ENCODE data around the gene BLOC1S1.

Gene BLOC1S1

GRCh38 chr12:55715833-55716581 lies at the start of gene BLOC1S1:
Gene BLOC1S1, plus strand, starts transcription at chr12:55716046. Its CDS starts 6 bp downstream, at chr12:55716052.
- in situ Hi-C loops (cut with HindIII; ENCODE audit: low sequenced_read_pairs): no loop called here

DNA sequence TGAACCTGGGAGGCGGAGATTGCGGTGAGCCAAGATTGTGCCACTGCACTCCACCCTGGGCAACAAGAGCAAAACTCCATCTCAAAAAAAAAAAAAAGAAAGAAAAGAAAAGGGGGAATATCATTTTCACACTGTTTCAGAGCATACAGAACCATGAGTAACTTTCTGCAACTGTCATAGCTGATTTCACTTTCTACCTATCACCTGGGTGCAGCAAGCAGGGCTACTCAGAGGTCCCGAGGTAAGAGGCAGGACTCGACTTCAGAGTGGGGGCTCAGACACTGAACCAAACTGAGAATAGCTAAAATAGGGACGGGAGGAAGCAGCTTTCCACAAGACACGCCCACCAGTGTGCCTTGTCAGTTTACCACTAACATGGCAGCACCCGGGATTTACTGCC lies 49.3 kb upstream of the BLOC1S1 start:
- in situ Hi-C loops (cut with HindIII; ENCODE audit: low sequenced_read_pairs): no loop called here

DNA sequence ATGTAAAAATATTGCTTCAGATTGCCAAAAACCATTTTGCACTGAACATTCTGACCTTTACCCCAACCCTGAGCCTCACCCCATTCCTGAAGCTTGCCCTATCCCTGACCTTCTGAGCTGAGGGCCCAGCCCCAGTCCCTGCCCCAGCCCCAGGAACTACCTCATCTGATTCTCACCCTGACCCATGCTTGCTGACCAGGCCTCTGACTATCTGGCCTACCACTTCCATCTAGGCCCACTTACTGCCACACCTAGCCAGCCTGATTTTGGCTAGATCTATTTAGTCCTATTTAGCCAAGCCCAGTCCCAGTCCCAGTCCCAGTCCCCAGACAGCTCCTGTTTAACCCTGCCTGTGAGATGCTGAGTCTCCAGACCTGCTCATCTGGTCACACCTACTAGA lies 45.6 kb upstream of the BLOC1S1 start:
- in situ Hi-C loops (cut with HindIII; ENCODE audit: low sequenced_read_pairs): no loop called here

DNA sequence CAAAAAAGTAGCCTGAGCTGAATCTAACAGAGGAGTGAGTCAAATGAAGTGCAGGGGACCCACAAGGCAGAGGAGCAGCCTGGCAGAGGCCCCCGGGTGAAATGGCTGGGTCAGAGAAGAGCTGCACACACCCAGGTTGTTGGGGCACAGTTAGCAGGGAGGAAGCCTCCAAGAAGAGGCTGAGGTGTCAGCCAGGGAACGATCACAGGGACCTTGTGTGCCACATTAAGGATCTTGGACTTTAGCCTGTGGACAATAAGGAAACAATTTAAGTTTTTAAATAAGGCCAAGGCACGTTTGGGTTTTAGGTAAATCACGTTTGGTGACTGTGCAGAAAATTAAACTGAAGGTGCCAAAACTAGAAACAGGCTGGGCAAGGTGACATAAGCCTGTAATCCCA lies 44.1 kb upstream of the BLOC1S1 start:
- in situ Hi-C loops (cut with HindIII; ENCODE audit: low sequenced_read_pairs): no loop called here

DNA sequence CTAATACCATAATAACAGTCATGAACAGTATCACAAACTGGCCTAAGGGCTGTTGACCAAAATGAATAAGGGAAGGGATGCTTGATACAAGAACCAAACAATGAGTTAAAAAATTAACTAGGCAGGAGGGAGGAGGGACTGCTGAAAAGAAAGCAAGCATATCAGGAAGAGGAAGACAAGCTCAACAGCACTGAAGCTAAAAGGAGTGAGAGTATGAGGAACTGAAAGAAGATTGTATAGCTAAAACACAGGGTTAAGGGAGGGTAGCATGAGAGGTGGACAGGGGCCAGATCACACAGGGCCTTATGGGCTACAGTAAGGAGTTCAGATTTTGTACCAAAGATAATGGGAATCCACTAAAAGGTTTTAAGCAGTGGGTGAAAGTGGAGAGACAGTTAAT lies 42.2 kb upstream of the BLOC1S1 start:
- in situ Hi-C loops (cut with HindIII; ENCODE audit: low sequenced_read_pairs): no loop called here

DNA sequence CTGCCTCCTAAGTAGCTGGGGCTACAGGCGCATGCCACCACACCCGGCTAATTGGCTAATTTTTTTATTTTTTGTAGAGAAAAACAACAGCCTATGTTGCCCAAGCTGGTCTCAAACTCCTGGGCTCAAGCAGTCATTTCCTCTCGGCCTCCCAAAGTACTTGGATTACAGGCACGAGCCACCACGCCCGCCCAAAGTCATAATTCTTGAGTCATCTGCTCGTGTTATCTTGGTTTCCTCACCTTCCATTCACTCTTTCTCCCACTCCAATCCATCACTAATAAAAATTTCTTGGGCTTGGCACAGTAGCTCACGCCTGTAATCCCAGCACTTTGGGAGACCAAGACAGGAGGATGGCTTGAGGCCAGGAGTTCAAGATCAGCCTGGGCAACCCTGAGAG lies 40.2 kb upstream of the BLOC1S1 start:
- in situ Hi-C loops (cut with HindIII; ENCODE audit: low sequenced_read_pairs): no loop called here

DNA sequence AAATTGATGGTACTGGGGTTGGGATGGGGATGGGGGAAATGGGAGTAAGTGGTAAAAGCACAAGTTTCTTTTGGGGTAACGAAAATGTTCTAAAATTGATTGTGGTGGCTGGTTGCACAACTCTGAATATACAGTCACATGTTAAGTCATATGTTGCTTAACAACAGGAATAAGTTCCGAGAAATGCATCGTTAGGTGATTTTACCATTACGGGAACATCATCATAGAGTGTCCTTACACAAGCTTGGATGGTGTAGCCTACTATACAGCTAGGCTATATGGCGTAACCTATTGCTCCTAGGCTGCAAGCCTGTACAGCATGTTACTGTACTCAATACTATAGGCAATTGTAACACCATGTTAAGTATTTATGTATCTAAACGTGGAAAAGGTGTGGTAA lies 39.1 kb upstream of the BLOC1S1 start:
- in situ Hi-C loops (cut with HindIII; ENCODE audit: low sequenced_read_pairs): no loop called here

GRCh38 chr12:55679691-55680090 lies 36.2 kb upstream of the BLOC1S1 start:
- in situ Hi-C loops (cut with HindIII; ENCODE audit: low sequenced_read_pairs): no loop called here

GRCh38 chr12:55681142-55682077 lies 34.4 kb upstream of the BLOC1S1 start:
- in situ Hi-C loops (cut with HindIII; ENCODE audit: low sequenced_read_pairs): no loop called here

GRCh38 chr12:55682087-55682796 lies 33.6 kb upstream of the BLOC1S1 start:
- in situ Hi-C loops (cut with HindIII; ENCODE audit: low sequenced_read_pairs): no loop called here

DNA sequence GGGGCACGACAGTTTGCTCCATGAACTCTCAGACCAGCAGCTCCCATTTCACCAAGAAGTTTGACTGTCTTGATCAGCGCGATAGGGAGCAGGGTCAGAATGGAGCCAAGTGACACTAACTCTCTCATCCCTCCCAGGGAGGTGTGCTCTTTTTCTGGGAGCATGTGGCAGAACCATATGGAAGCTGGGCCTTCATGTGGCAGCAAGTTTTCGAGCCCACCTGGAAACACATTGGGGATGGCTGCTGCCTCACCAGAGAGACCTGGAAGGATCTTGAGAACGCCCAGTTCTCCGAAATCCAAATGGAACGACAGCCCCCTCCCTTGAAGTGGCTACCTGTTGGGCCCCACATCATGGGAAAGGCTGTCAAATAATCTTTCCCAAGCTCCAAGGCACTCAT lies 32.2 kb upstream of the BLOC1S1 start:
- in situ Hi-C loops (cut with HindIII; ENCODE audit: low sequenced_read_pairs): no loop called here

GRCh38 chr12:55684761-55685370 lies 31.0 kb upstream of the BLOC1S1 start:
- in situ Hi-C loops (cut with HindIII; ENCODE audit: low sequenced_read_pairs): no loop called here

GRCh38 chr12:55685671-55686070 lies 30.2 kb upstream of the BLOC1S1 start:
- in situ Hi-C loops (cut with HindIII; ENCODE audit: low sequenced_read_pairs): no loop called here

DNA sequence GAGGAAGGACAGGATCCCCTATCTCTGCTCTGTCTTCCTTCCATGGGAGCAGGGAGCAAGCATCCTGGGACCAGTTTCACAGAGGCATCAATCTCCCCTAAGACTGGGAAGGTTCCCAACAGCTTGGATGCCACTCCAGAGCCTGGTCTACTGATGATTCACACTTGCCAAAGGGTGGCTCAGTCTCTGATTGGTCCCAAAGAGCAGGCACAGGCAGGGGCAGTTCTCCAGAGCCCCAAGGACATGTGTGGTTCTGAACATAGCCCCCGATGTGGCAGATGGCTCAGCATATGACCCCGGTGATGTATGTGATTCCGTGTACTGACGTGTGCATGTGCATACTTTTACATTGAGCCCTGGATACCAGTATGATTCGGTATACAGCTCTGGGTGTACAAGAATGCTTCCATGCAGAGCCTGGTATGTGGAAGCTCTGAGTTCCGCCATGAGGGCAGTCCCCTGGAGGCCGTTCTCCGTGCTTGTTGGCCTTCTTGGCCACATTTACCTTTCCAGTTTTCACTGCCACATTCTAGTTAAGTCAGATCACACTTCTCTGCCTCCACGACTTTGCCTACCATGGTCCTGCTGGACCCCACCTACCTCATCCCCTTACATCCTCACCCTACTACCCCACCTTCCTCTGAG lies 29.4 kb upstream of the BLOC1S1 start:
- in situ Hi-C loops (cut with HindIII; ENCODE audit: low sequenced_read_pairs): no loop called here

- in situ Hi-C loops (cut with HindIII; ENCODE audit: low sequenced_read_pairs): no loop called here
Measured at GRCh38 chr12:55687746-55688145, 28.1 kb upstream of the BLOC1S1 start.

GRCh38 chr12:55688716-55689655 lies 26.9 kb upstream of the BLOC1S1 start:
- in situ Hi-C loops (cut with HindIII; ENCODE audit: low sequenced_read_pairs): no loop called here

GRCh38 chr12:55692631-55693322 lies 23.1 kb upstream of the BLOC1S1 start:
- in situ Hi-C loops (cut with HindIII; ENCODE audit: low sequenced_read_pairs): no loop called here

GRCh38 chr12:55693323-55694187 lies 22.3 kb upstream of the BLOC1S1 start:
- in situ Hi-C loops (cut with HindIII; ENCODE audit: low sequenced_read_pairs): no loop called here

Measured in endothelial cell of hepatic sinusoid (primary cell).